Measurements from ENCODE around the gene TSHZ3.

The TSHZ3 gene

GRCh38 chr19:31282346-31282745, 66.9 kb downstream of the TSHZ3 start:
- DNase-seq (ENCODE audit: low read depth) = no peak
- TF ChIP-seq CTCF (IDR thresholded peaks at IDR 0.05; ENCODE audit: control insufficient read depth, extremely low read depth, insufficient read depth) = no peak
- no peak overlapping the region for H3K4me3 ChIP-seq (ENCODE audit: low read depth, low read length)

- TF ChIP-seq CTCF (IDR thresholded peaks at IDR 0.05; ENCODE audit: control insufficient read depth, extremely low read depth, insufficient read depth) = no peak
- peak; percentile 69 for DNase-seq (ENCODE audit: low read depth)
- no peak overlapping the region for H3K4me3 ChIP-seq (ENCODE audit: low read depth, low read length)
These were observed 68.8 kb downstream of the TSHZ3 start for GRCh38 chr19:31280287-31281006.

DNA sequence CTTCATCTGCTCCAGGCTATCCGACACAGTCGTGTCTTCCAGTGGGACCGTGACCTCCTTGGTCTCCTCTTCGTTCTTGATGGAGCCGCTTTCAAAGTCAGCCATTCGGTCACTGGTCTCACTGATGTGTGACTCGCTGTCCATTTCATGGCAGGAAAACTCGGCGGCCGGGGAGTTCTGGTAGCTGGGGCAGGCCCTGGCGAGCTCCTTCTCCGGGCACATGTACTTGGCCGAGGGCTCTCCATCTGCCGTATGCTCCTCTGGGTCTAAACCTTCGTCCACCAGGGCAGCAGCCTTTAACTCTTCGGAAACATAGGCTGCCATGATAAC, 69.8 kb downstream of the TSHZ3 start:
- no peak for TF ChIP-seq CTCF (IDR thresholded peaks at IDR 0.05; ENCODE audit: control insufficient read depth, extremely low read depth, insufficient read depth)
- H3K4me3 ChIP-seq (ENCODE audit: low read depth, low read length) = no peak overlapping the region
- DNase-seq (ENCODE audit: low read depth) = no peak

DNA sequence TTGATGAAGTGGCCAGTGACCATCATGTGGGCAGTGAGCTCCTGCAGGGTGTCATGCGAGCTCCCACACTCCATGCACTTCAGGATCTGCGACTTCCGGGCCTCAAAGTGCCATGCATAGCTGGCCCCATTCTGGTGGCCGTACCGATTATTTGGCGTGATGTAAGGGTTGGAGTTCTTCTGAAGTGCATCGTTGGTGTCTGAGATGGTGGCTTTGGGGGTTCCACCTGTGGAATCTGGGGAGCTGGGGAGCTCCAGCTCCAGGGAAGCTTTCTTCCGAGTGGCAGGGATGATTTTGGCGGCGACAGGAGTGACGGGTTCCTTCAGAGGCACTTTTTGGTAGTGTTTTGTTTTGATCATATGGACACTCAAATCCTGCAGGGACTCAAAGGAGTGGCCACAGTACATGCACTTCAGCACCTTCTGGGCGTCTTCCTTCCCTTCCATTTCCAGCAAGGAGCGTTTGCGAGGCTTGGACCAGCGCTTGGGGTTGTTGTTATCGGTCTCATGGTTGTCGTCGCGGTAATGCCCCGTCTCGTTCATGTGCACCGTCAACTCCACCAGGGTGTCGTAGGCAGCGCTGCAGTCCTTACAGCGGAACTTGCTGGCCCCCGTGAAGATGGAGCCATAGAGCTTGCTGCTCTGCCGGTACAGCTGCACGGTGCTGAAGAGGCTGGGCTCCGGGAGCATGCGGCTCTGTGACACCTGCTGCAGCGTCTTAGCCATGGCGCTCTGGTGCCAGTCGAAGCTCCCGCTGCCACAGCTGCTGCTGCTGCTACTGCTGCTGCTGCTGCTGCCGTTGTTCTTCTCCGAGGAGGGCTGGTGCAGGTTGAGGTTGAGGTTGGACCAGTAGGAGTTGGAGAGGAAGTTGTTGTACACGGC, 70.4 kb downstream of the TSHZ3 start:
- no peak for TF ChIP-seq CTCF (IDR thresholded peaks at IDR 0.05; ENCODE audit: control insufficient read depth, extremely low read depth, insufficient read depth)
- H3K4me3 ChIP-seq (ENCODE audit: low read depth, low read length) = no peak overlapping the region
- no peak for DNase-seq (ENCODE audit: low read depth)

GRCh38 chr19:31277516-31277915, 71.7 kb downstream of the TSHZ3 start:
- no peak for TF ChIP-seq CTCF (IDR thresholded peaks at IDR 0.05; ENCODE audit: control insufficient read depth, extremely low read depth, insufficient read depth)
- H3K4me3 ChIP-seq (ENCODE audit: low read depth, low read length) = no peak overlapping the region
- no peak for DNase-seq (ENCODE audit: low read depth)

GRCh38 chr19:31276831-31277230, 72.4 kb downstream of the TSHZ3 start:
- TF ChIP-seq CTCF (IDR thresholded peaks at IDR 0.05; ENCODE audit: control insufficient read depth, extremely low read depth, insufficient read depth) = no peak
- no peak overlapping the region for H3K4me3 ChIP-seq (ENCODE audit: low read depth, low read length)
- no peak for DNase-seq (ENCODE audit: low read depth)
